ENCODE results near the gene SSU72.

The SSU72 gene

GRCh38 chr1:1616838-1617237 lies 42.2 kb upstream of the SSU72 start:
- H3K27ac ChIP-seq (ENCODE audit: low read depth, low read length): no peak overlapping the region
- peak overlapping the region; percentile 95 for H3K4me3 ChIP-seq (ENCODE audit: low read length)
- H3K4me1 ChIP-seq (ENCODE audit: control insufficient read depth, insufficient read depth, low read length): peaks cover 16% of the 10 kb centered on the region
- no peaks in the 10 kb centered on the region for H3K27me3 ChIP-seq (ENCODE audit: control insufficient read depth, insufficient read depth, low read length)
- H3K9ac ChIP-seq (ENCODE audit: low read length): no peak overlapping the region
- H3K36me3 ChIP-seq (ENCODE audit: control insufficient read depth, insufficient read depth, low read length): peaks cover 3% of the 10 kb centered on the region

GRCh38 chr1:1616045-1616790 lies 41.6 kb upstream of the SSU72 start:
- Histone ChIP-seq H3K4me1 (ENCODE audit: control insufficient read depth, insufficient read depth, low read length) (peaks cover 16% of the 10 kb centered on the region), H3K9ac (ENCODE audit: low read length) (peak overlapping the region; percentile 53), H3K27me3 (ENCODE audit: control insufficient read depth, insufficient read depth, low read length) (no peaks in the 10 kb centered on the region), H3K27ac (ENCODE audit: low read depth, low read length) (peak overlapping the region; percentile 100), H3K4me3 (ENCODE audit: low read length) (peak overlapping the region; percentile 95), H3K36me3 (ENCODE audit: control insufficient read depth, insufficient read depth, low read length) (peaks cover 3% of the 10 kb centered on the region)

- peaks cover 16% of the 10 kb centered on the region for H3K4me1 ChIP-seq (ENCODE audit: control insufficient read depth, insufficient read depth, low read length)
- H3K9ac ChIP-seq (ENCODE audit: low read length): peak within 1 kb of the TSS; percentile 96
- no peaks in the 10 kb centered on the region for H3K27me3 ChIP-seq (ENCODE audit: control insufficient read depth, insufficient read depth, low read length)
- H3K36me3 ChIP-seq (ENCODE audit: control insufficient read depth, insufficient read depth, low read length): peaks cover 3% of the 10 kb centered on the region
- peak within 1 kb of the TSS; percentile 95 for H3K4me3 ChIP-seq (ENCODE audit: low read length)
- H3K27ac ChIP-seq (ENCODE audit: low read depth, low read length): peak within 1 kb of the TSS; percentile 100
Measured at GRCh38 chr1:1615256-1616044, 40.8 kb upstream of the SSU72 start, which contains the start of gene MIB2. Gene MIB2 (plus strand): TSS chr1:1615500. CDS start chr1:1623453, 7,953 bp downstream.

- Histone ChIP-seq H3K9ac (ENCODE audit: low read length) (peak overlapping the region; percentile 33), H3K36me3 (ENCODE audit: control insufficient read depth, insufficient read depth, low read length) (peaks cover 3% of the 10 kb centered on the region), H3K27me3 (ENCODE audit: control insufficient read depth, insufficient read depth, low read length) (no peaks in the 10 kb centered on the region), H3K4me1 (ENCODE audit: control insufficient read depth, insufficient read depth, low read length) (peaks cover 16% of the 10 kb centered on the region), H3K27ac (ENCODE audit: low read depth, low read length) (peak overlapping the region; percentile 100), H3K4me3 (ENCODE audit: low read length) (peak overlapping the region; percentile 83)
Measured at GRCh38 chr1:1614954-1615255, 40.2 kb upstream of the SSU72 start.

- Histone ChIP-seq H3K36me3 (ENCODE audit: control insufficient read depth, insufficient read depth, low read length) (peaks cover 3% of the 10 kb centered on the region), H3K27me3 (ENCODE audit: control insufficient read depth, insufficient read depth, low read length) (no peaks in the 10 kb centered on the region), H3K27ac (ENCODE audit: low read depth, low read length) (no peak overlapping the region), H3K4me1 (ENCODE audit: control insufficient read depth, insufficient read depth, low read length) (peaks cover 16% of the 10 kb centered on the region), H3K4me3 (ENCODE audit: low read length) (peak overlapping the region; percentile 83), H3K9ac (ENCODE audit: low read length) (peak overlapping the region; percentile 33)
Measured at GRCh38 chr1:1614204-1614953, 39.7 kb upstream of the SSU72 start.

- Histone ChIP-seq H3K9ac (ENCODE audit: low read length) (no peak overlapping the region), H3K36me3 (ENCODE audit: control insufficient read depth, insufficient read depth, low read length) (peaks cover 3% of the 10 kb centered on the region), H3K4me3 (ENCODE audit: low read length) (peak overlapping the region; percentile 83), H3K4me1 (ENCODE audit: control insufficient read depth, insufficient read depth, low read length) (peaks cover 16% of the 10 kb centered on the region), H3K27ac (ENCODE audit: low read depth, low read length) (no peak overlapping the region), H3K27me3 (ENCODE audit: control insufficient read depth, insufficient read depth, low read length) (no peaks in the 10 kb centered on the region)
Measured at GRCh38 chr1:1613509-1614082, 38.9 kb upstream of the SSU72 start.

- H3K4me3 ChIP-seq (ENCODE audit: low read length): no peak overlapping the region
- no peak overlapping the region for H3K9ac ChIP-seq (ENCODE audit: low read length)
- no peaks in the 10 kb centered on the region for H3K27me3 ChIP-seq (ENCODE audit: control insufficient read depth, insufficient read depth, low read length)
- no peaks in the 10 kb centered on the region for H3K36me3 ChIP-seq (ENCODE audit: control insufficient read depth, insufficient read depth, low read length)
- H3K4me1 ChIP-seq (ENCODE audit: control insufficient read depth, insufficient read depth, low read length): peaks cover 15% of the 10 kb centered on the region
- no peak overlapping the region for H3K27ac ChIP-seq (ENCODE audit: low read depth, low read length)
Measured at GRCh38 chr1:1612104-1612400, 37.4 kb upstream of the SSU72 start.

GRCh38 chr1:1610796-1611195 lies 36.1 kb upstream of the SSU72 start:
- H3K27me3 ChIP-seq (ENCODE audit: control insufficient read depth, insufficient read depth, low read length): no peaks in the 10 kb centered on the region
- no peak overlapping the region for H3K27ac ChIP-seq (ENCODE audit: low read depth, low read length)
- H3K36me3 ChIP-seq (ENCODE audit: control insufficient read depth, insufficient read depth, low read length): no peaks in the 10 kb centered on the region
- no peak overlapping the region for H3K4me3 ChIP-seq (ENCODE audit: low read length)
- no peak overlapping the region for H3K9ac ChIP-seq (ENCODE audit: low read length)
- peaks cover 9% of the 10 kb centered on the region for H3K4me1 ChIP-seq (ENCODE audit: control insufficient read depth, insufficient read depth, low read length)

- peaks cover 9% of the 10 kb centered on the region for H3K4me1 ChIP-seq (ENCODE audit: control insufficient read depth, insufficient read depth, low read length)
- no peak overlapping the region for H3K27ac ChIP-seq (ENCODE audit: low read depth, low read length)
- no peak overlapping the region for H3K9ac ChIP-seq (ENCODE audit: low read length)
- no peak overlapping the region for H3K4me3 ChIP-seq (ENCODE audit: low read length)
- no peaks in the 10 kb centered on the region for H3K27me3 ChIP-seq (ENCODE audit: control insufficient read depth, insufficient read depth, low read length)
- H3K36me3 ChIP-seq (ENCODE audit: control insufficient read depth, insufficient read depth, low read length): no peaks in the 10 kb centered on the region
Measured at GRCh38 chr1:1609822-1610485, 35.3 kb upstream of the SSU72 start.

- no peaks in the 10 kb centered on the region for H3K36me3 ChIP-seq (ENCODE audit: control insufficient read depth, insufficient read depth, low read length)
- H3K27ac ChIP-seq (ENCODE audit: low read depth, low read length): no peak overlapping the region
- H3K9ac ChIP-seq (ENCODE audit: low read length): no peak overlapping the region
- H3K27me3 ChIP-seq (ENCODE audit: control insufficient read depth, insufficient read depth, low read length): peaks cover 2% of the 10 kb centered on the region
- H3K4me1 ChIP-seq (ENCODE audit: control insufficient read depth, insufficient read depth, low read length): no peaks in the 10 kb centered on the region
- no peak overlapping the region for H3K4me3 ChIP-seq (ENCODE audit: low read length)
Measured at GRCh38 chr1:1606232-1606631, 31.6 kb upstream of the SSU72 start.

GRCh38 chr1:1605724-1606123 lies 31.1 kb upstream of the SSU72 start:
- Histone ChIP-seq H3K36me3 (ENCODE audit: control insufficient read depth, insufficient read depth, low read length) (no peaks in the 10 kb centered on the region), H3K4me3 (ENCODE audit: low read length) (no peak overlapping the region), H3K27me3 (ENCODE audit: control insufficient read depth, insufficient read depth, low read length) (peaks cover 2% of the 10 kb centered on the region), H3K9ac (ENCODE audit: low read length) (no peak overlapping the region), H3K4me1 (ENCODE audit: control insufficient read depth, insufficient read depth, low read length) (no peaks in the 10 kb centered on the region), H3K27ac (ENCODE audit: low read depth, low read length) (no peak overlapping the region)
